ENCODE data around the gene G6PD. TPM values are rescaled to one million over a fixed set of nuclear protein-coding genes. Genes with fewer than 3 reads are reported as not detected.
A peak's percentile ranks its signal among the peaks of the same experiment; 100 is the strongest.
"Not testable (repeated sequence)": the region's sequence is repeated elsewhere in the genome, so short reads cannot be mapped to it uniquely, and the experiment has no call there.

G6PD gene
- total RNA-seq, 4 donors from 2014 or later: 46.5 to 180 (median 79.9) TPM

DNA sequence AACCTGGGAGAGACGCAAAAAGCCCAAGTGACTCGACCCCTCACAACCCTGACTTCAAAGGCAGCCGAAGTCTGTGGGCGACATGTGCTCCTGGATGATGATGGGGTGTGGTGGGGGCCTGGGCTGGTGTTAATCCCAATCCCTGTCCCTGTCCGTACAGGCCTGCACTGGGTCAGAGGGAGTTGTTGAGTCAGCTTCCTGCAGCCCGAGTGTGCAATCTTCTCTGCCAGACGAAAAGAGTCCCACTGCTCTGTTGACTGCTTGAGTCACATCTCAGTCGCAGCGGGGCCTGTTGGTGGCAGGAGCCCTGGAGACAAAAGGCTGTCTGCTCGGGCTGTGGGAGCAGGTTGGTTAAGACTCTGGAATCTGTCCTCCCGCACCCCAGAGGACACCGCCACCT lies 40.9 kb downstream of the G6PD start:
- no peaks in the 10 kb centered on the region for H3K9me3 ChIP-seq
- H3K36me3 ChIP-seq: peaks cover 0 to 57% (median 0%) of the 10 kb centered on the region in 3 donors
- intact Hi-C loops (cut with DNase I): no loop called here
- TF ChIP-seq, protein P1, sequence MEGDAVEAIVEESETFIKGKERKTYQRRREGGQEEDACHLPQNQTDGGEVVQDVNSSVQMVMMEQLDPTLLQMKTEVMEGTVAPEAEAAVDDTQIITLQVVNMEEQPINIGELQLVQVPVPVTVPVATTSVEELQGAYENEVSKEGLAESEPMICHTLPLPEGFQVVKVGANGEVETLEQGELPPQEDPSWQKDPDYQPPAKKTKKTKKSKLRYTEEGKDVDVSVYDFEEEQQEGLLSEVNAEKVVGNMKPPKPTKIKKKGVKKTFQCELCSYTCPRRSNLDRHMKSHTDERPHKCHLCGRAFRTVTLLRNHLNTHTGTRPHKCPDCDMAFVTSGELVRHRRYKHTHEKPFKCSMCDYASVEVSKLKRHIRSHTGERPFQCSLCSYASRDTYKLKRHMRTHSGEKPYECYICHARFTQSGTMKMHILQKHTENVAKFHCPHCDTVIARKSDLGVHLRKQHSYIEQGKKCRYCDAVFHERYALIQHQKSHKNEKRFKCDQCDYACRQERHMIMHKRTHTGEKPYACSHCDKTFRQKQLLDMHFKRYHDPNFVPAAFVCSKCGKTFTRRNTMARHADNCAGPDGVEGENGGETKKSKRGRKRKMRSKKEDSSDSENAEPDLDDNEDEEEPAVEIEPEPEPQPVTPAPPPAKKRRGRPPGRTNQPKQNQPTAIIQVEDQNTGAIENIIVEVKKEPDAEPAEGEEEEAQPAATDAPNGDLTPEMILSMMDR (IDR thresholded peaks at IDR 0.05): no peak
- TF ChIP-seq POLR2A (IDR thresholded peaks at IDR 0.05): no peak
- H3K4me3 ChIP-seq: no peak overlapping the region
- peak overlapping the region in 1 of 4 donors; percentile 33 for H3K27ac ChIP-seq
- H3K27me3 ChIP-seq: no peaks in the 10 kb centered on the region
- 67 to 81% methylated on average over 1 to 9 of the region's 12 CpGs for WGBS, 2 donors
- DNase-seq: no peak
- H3K4me1 ChIP-seq: no peaks in the 10 kb centered on the region

DNA sequence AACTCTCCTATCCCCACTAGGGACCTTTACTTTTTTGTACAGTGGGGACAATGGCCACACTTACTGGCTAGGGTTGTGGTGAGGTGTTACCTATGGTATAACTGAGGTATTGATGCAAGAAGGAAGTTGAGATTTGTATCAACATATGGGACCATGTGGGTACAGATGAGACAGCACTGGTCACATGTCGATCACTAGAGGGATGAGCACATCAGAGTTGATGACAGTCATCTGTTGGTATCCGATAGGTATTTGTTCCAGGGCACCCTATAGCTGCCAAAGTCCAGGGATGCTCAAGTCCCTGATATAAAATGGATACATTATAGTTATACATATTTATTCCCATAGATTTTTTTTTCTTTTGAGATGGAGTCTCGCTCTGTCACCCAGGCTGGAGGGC lies 43.7 kb downstream of the G6PD start:
- Histone ChIP-seq H3K9me3 (no peaks in the 10 kb centered on the region), H3K4me3 (no peak overlapping the region), H3K27ac (no peak overlapping the region), H3K4me1 (peaks cover 0 to 11% (median 0%) of the 10 kb centered on the region in 3 donors), H3K36me3 (peaks cover 0 to 32% (median 0%) of the 10 kb centered on the region in 3 donors), H3K27me3 (no peaks in the 10 kb centered on the region)
- intact Hi-C loops (cut with DNase I): no loop called here
- 83% methylated on average over 2 to 3 of the region's 3 CpGs for WGBS, 2 donors
- TF ChIP-seq POLR2A (IDR thresholded peaks at IDR 0.05): no peak
- TF ChIP-seq, protein P1 (IDR thresholded peaks at IDR 0.05): no peak
- no peak for DNase-seq

DNA sequence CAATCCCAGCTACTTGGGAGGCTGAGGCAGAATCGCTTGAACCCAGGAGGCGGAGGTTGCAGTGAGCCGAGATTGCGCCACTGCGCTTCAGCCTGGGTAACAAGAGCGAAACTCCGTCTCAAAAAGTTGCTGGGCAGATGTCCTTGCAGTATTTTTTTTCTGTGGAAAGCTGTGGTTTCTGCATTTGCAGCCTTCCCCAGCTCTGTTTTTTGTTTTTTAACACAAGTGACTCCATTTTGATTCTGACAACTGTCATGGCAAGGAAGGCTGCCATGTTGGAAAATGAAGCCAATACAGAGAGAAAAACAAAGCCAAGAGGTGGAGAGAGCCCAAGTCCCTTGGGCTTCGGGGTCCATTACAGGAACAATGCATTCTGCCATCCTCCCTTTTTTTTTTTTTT lies 44.5 kb downstream of the G6PD start:
- 50 to 92% methylated on average over 1 to 5 of the region's 8 CpGs for WGBS, 2 donors
- Histone ChIP-seq H3K27me3 (no peaks in the 10 kb centered on the region), H3K9me3 (no peaks in the 10 kb centered on the region), H3K4me1 (peaks cover 0 to 11% (median 0%) of the 10 kb centered on the region in 3 donors), H3K36me3 (peaks cover 0 to 23% (median 0%) of the 10 kb centered on the region in 3 donors), H3K4me3 (no peak overlapping the region), H3K27ac (no peak overlapping the region)
- no peak for TF ChIP-seq POLR2A (IDR thresholded peaks at IDR 0.05)
- TF ChIP-seq, protein P1 (IDR thresholded peaks at IDR 0.05): no peak
- DNase-seq: no peak
- intact Hi-C loops (cut with DNase I): no loop called here

DNA sequence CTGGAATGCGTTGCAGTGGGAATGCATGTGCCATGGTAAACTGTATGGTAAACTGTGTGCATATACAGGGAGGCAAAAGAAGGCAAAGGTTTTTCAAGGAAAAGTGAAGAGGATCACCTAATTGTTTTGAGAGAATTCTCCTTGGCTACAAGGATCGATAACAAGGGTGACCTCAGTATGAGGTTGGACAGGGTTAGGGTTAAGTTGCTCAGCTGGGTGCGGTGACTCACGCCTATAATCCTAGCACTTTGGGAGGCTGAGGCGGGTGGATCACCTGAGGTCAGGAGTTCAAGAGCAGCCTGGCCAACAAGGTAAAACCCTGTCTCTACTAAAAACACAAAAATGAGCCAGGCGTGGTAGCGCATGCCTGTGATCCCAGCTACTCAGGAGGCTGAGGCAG lies 45.2 kb downstream of the G6PD start:
- H3K9me3 ChIP-seq; H3K27me3 ChIP-seq; H3K4me3 ChIP-seq; intact Hi-C loops (cut with DNase I); DNase-seq: not testable (repeated sequence)
- H3K27ac ChIP-seq: peak overlapping the region in 1 of 4 donors; percentile 21
- peaks cover 0 to 11% (median 0%) of the 10 kb centered on the region in 3 donors for H3K4me1 ChIP-seq
- 78 to 90% methylated on average over 6 to 7 of the region's 7 CpGs for WGBS, 2 donors
- peaks cover 0 to 16% (median 0%) of the 10 kb centered on the region in 3 donors for H3K36me3 ChIP-seq

DNA sequence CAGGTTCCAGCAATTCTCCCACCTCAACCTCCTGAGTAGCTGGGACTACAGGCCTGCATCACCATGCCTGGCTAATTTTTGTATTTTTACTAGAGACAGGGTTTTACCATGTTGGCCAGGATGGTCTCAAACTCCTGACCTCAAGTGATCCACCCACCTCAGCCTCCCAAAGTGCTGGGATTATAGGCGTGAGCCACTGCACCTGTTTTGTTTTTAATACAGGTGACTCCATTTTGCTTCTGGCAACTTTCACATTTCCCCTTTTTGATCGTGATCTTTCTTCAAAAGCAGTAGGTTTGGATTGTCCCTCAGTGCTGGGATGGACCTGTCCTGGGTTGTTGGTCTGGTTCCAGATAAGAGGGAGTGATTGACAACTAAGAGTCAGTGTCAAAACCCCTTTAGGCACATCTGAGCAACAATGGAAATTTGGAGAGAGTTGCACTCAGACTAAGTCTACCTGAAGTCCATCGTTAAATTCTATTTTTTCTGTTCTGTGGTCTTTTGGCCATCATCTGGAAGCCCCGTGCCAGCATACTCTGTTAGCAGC lies 50.0 kb downstream of the G6PD start:
- DNase-seq; H3K4me3 ChIP-seq; H3K27ac ChIP-seq; H3K9me3 ChIP-seq; H3K36me3 ChIP-seq; intact Hi-C loops (cut with DNase I); H3K27me3 ChIP-seq: not testable (repeated sequence)
- 53 to 57% methylated on average over 3 to 4 of the region's 4 CpGs for WGBS, 2 donors
- peaks cover 0 to 11% (median 0%) of the 10 kb centered on the region in 3 donors for H3K4me1 ChIP-seq

DNA sequence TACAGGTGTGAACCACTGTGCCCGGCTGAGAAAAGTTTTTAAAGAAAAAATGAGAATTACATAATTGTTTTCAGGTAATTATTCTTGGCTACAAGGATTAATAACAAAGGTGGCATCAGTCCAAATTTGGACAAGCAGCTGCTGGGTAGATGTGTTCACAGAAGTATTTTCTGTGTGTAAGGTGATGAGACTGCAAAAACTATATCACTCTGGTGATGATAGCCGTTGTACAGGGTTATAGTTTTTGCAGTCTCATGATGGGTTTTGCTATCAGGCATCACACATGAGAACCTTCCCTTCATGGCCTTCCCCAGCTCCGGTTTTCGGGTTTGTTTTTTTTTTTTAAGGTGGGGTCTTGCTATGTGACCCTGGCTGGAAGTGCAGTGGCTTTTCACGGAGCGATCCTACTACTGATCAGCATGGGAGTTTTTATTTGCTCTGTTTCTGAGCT lies 51.1 kb downstream of the G6PD start:
- no peaks in the 10 kb centered on the region for H3K36me3 ChIP-seq
- TF ChIP-seq, protein P1 (IDR thresholded peaks at IDR 0.05): no peak
- TF ChIP-seq POLR2A (IDR thresholded peaks at IDR 0.05): no peak
- peaks cover 0 to 17% (median 0%) of the 10 kb centered on the region in 3 donors for H3K4me1 ChIP-seq
- H3K27me3 ChIP-seq: no peaks in the 10 kb centered on the region
- no peak for DNase-seq
- H3K27ac ChIP-seq: no peak overlapping the region
- H3K4me3 ChIP-seq: no peak overlapping the region
- WGBS, 2 donors: 60 to 65% methylated on average over 4 to 6 of the region's 6 CpGs
- intact Hi-C loops (cut with DNase I): no loop called here
- no peaks in the 10 kb centered on the region for H3K9me3 ChIP-seq

Data from esophagus squamous epithelium (tissue), 5 donors.